Thyroid gland (tissue), 4 donors: ENCODE measurements around the gene FIGNL2.

Experiments used
- CTCF ChIP-seq, 6 experiments: fragments of 200-600 bp in 3 of 6; fragments of 450-650 bp in 3 of 6; sonication (generic) in 3 of 6; IDR thresholded peaks; one replicate each; pipeline ENCODE4 v1.5.1; 2016 to 2019; ENCODE audit warnings: antibody characterized with exemption in 6 of 6, mild to moderate bottlenecking in 2 of 6, inconsistent platforms in 1 of 6, moderate library complexity in 1 of 6
- POLR2A ChIP-seq, 2 donors: fragments of 450-650 bp; IDR thresholded peaks; one replicate each; pipeline ENCODE4 v1.6.1; 2017; ENCODE audit warnings: antibody characterized with exemption in 2 of 2, mild to moderate bottlenecking in 2 of 2, moderate library complexity in 1 of 2

- TF ChIP-seq CTCF (IDR thresholded peaks at IDR 0.05): no peak
- no peak for TF ChIP-seq POLR2A (IDR thresholded peaks at IDR 0.05)
These were observed 21.0 kb upstream of the FIGNL2 start for GRCh38 chr12:51869496-51869865.
